ENCODE measurements around the gene RIC8B.

Gene RIC8B

DNA sequence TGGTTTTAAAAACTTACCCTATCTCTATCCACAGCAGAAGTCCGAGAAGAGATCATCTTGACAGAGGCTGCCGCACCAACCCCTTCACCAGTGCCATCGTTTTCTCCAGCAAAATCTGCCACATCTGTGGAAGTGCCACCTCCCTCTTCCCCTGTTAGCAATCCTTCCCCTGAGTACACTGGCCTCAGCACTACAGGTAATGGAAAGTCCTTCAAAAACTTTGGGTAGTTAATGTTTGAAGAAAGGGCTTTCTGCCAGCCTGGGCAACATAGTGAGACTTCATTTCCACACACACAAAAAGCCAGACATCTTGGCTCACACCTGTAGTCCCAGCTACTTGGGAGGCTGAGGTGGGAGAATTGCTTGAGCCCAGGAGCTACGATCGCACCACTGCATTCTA lies 41.6 kb upstream of the RIC8B start:
- H3K27ac ChIP-seq (ENCODE audit: low read length): no peak overlapping the region
- H3K79me2 ChIP-seq (ENCODE audit: low read length): no peaks in the 10 kb centered on the region
- no peaks in the 10 kb centered on the region for H4K20me1 ChIP-seq (ENCODE audit: insufficient read depth, low read length)
- H3K4me1 ChIP-seq (ENCODE audit: low read length): no peaks in the 10 kb centered on the region
- no peak overlapping the region for H2AFZ ChIP-seq (ENCODE audit: low read depth, low read length)
- H3K9ac ChIP-seq (ENCODE audit: low read length): no peak overlapping the region
- no peak overlapping the region for H3K4me3 ChIP-seq (ENCODE audit: low read length)
- no peaks in the 10 kb centered on the region for H3K9me3 ChIP-seq (ENCODE audit: insufficient read depth, low read length)
- H3K27me3 ChIP-seq (ENCODE audit: low read depth, low read length): peaks cover 17% of the 10 kb centered on the region; the same call in 1 of the 2 replicates
- no peaks in the 10 kb centered on the region for H3K36me3 ChIP-seq (replicated peaks; ENCODE audit: low read depth, low read length)
- H3K4me2 ChIP-seq (ENCODE audit: low read length): no peak overlapping the region
- no peak for TF ChIP-seq EZH2phosphoT487 (IDR thresholded peaks at IDR 0.05; ENCODE audit: low read depth)
- TF ChIP-seq, protein P1, sequence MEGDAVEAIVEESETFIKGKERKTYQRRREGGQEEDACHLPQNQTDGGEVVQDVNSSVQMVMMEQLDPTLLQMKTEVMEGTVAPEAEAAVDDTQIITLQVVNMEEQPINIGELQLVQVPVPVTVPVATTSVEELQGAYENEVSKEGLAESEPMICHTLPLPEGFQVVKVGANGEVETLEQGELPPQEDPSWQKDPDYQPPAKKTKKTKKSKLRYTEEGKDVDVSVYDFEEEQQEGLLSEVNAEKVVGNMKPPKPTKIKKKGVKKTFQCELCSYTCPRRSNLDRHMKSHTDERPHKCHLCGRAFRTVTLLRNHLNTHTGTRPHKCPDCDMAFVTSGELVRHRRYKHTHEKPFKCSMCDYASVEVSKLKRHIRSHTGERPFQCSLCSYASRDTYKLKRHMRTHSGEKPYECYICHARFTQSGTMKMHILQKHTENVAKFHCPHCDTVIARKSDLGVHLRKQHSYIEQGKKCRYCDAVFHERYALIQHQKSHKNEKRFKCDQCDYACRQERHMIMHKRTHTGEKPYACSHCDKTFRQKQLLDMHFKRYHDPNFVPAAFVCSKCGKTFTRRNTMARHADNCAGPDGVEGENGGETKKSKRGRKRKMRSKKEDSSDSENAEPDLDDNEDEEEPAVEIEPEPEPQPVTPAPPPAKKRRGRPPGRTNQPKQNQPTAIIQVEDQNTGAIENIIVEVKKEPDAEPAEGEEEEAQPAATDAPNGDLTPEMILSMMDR (IDR thresholded peaks at IDR 0.05; ENCODE audit: low read depth, low read length): no peak

DNA sequence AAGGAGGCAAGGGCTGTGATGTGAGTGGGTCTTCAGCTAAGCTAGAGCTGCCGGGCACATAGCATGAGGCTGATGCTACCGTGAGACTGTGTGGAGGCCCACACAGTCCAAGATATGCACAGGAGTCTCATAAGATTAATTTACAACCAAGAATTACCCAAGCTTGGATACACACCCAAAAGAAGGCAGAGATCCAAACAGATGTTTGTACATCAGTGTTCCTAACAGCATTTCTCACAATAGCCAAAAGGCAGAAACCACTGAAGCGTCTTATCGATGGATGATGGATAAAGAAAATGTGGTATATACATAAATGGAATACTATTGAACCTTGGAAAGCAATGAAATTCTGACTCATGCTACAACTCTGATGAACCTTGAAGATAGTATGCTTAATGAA lies 40.8 kb upstream of the RIC8B start:
- H3K36me3 ChIP-seq (replicated peaks; ENCODE audit: low read depth, low read length): no peaks in the 10 kb centered on the region
- H3K4me1 ChIP-seq (ENCODE audit: low read length): no peaks in the 10 kb centered on the region
- no peak overlapping the region for H3K4me3 ChIP-seq (ENCODE audit: low read length)
- H3K9ac ChIP-seq (ENCODE audit: low read length): no peak overlapping the region
- H3K79me2 ChIP-seq (ENCODE audit: low read length): no peaks in the 10 kb centered on the region
- no peaks in the 10 kb centered on the region for H4K20me1 ChIP-seq (ENCODE audit: insufficient read depth, low read length)
- no peak overlapping the region for H3K4me2 ChIP-seq (ENCODE audit: low read length)
- H3K9me3 ChIP-seq (ENCODE audit: insufficient read depth, low read length): no peaks in the 10 kb centered on the region
- peaks cover 17% of the 10 kb centered on the region; the same call in 1 of the 2 replicates for H3K27me3 ChIP-seq (ENCODE audit: low read depth, low read length)
- TF ChIP-seq EZH2phosphoT487 (IDR thresholded peaks at IDR 0.05; ENCODE audit: low read depth): no peak
- TF ChIP-seq, protein P1 (IDR thresholded peaks at IDR 0.05; ENCODE audit: low read depth, low read length): no peak
- H2AFZ ChIP-seq (ENCODE audit: low read depth, low read length): no peak overlapping the region
- no peak overlapping the region for H3K27ac ChIP-seq (ENCODE audit: low read length)

DNA sequence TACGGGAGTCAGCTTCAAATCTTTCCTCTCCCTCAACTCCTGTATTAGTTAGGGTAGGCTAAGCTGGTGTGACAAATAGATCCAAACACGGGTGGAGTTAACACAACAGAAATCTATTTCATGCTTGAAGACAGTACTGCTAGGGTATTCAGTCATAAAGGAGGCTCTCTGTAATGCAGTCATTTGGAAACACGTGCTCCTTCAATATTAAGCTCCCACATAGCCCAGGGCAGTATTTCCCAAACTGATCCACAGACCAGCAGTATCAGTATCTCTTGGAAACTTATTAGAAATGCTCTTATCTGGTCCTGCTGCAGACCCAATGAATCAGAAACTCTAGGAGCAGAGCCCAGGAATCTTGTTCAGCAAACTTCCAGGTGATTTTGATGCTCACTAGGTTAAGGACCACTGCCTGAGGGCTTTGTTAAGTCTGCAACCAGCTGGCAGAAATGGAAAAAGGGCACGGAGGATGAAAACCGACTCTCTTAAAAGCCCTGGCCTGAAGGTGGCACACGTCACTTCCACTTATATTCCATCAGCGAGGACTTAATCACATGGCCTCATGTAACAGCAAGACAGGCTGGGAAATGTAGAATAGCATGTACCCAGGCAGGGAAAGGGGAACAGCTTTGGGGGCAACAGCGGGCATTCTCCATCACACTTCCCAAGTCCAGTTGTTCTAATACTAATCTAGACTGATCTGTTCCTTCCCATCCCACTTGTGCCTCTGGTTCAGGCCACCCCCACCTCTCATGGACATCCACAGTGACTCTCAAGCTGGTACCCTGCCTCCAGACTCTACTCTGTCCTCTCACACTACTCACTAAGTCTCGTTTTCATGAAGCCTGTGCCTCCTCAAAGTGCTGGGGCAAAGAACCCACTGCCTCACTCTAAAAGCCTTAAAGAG lies 38.2 kb upstream of the RIC8B start:
- Histone ChIP-seq H3K4me3 (ENCODE audit: low read length) (0 out of 2 replicates have a peak overlapping the region, but pooled peaks have one; percentile 15), H4K20me1 (ENCODE audit: insufficient read depth, low read length) (no peaks in the 10 kb centered on the region), H3K9ac (ENCODE audit: low read length) (no peak overlapping the region), H3K79me2 (ENCODE audit: low read length) (no peaks in the 10 kb centered on the region), H3K9me3 (ENCODE audit: insufficient read depth, low read length) (no peaks in the 10 kb centered on the region), H3K4me1 (ENCODE audit: low read length) (no peaks in the 10 kb centered on the region), H3K4me2 (ENCODE audit: low read length) (peak overlapping the region; percentile 44), H3K27ac (ENCODE audit: low read length) (no peak overlapping the region), H3K36me3 (replicated peaks; ENCODE audit: low read depth, low read length) (no peaks in the 10 kb centered on the region), H3K27me3 (ENCODE audit: low read depth, low read length) (peaks cover 30% of the 10 kb centered on the region), H2AFZ (ENCODE audit: low read depth, low read length) (peak overlapping the region; percentile 48)
- TF ChIP-seq, protein P1 (IDR thresholded peaks at IDR 0.05; ENCODE audit: low read depth, low read length): peak; percentile 51
- no peak for TF ChIP-seq EZH2phosphoT487 (IDR thresholded peaks at IDR 0.05; ENCODE audit: low read depth)

DNA sequence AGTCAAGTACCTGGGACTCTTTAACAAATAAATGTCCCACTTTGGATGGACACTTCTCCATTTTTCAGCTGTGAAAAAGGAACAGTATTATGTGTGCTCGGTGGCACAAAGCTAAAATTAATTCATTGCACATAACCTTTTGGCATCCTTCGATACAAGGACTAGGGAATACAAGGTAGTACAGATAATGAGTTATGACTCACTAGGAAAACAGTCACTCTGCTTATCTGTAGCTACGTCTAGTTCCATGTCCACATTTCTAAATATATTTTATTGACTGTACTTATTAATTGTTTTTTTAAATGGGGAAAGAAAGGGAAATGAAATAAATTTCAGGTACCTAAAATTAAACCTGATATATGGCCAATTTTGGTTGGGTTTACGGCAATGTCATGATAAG lies 35.2 kb upstream of the RIC8B start:
- no peak for TF ChIP-seq EZH2phosphoT487 (IDR thresholded peaks at IDR 0.05; ENCODE audit: low read depth)
- TF ChIP-seq, protein P1 (IDR thresholded peaks at IDR 0.05; ENCODE audit: low read depth, low read length): no peak
- H3K27me3 ChIP-seq (ENCODE audit: low read depth, low read length): peaks cover 23% of the 10 kb centered on the region
- H3K4me2 ChIP-seq (ENCODE audit: low read length): no peak overlapping the region
- H2AFZ ChIP-seq (ENCODE audit: low read depth, low read length): no peak overlapping the region
- H3K9me3 ChIP-seq (ENCODE audit: insufficient read depth, low read length): no peaks in the 10 kb centered on the region
- H3K9ac ChIP-seq (ENCODE audit: low read length): no peak overlapping the region
- H3K4me3 ChIP-seq (ENCODE audit: low read length): no peak overlapping the region
- no peaks in the 10 kb centered on the region for H3K79me2 ChIP-seq (ENCODE audit: low read length)
- no peak overlapping the region for H3K27ac ChIP-seq (ENCODE audit: low read length)
- no peaks in the 10 kb centered on the region for H4K20me1 ChIP-seq (ENCODE audit: insufficient read depth, low read length)
- H3K4me1 ChIP-seq (ENCODE audit: low read length): no peaks in the 10 kb centered on the region
- no peaks in the 10 kb centered on the region for H3K36me3 ChIP-seq (replicated peaks; ENCODE audit: low read depth, low read length)
